ENCODE data around the gene AVP. TPM values are rescaled to one million over a fixed set of nuclear protein-coding genes. Genes with fewer than 3 reads are reported as not detected.

Gene AVP
- total and polyA plus RNA-seq, 7 experiments from 2014 or later = 0.89 TPM; not detected in 6

DNA sequence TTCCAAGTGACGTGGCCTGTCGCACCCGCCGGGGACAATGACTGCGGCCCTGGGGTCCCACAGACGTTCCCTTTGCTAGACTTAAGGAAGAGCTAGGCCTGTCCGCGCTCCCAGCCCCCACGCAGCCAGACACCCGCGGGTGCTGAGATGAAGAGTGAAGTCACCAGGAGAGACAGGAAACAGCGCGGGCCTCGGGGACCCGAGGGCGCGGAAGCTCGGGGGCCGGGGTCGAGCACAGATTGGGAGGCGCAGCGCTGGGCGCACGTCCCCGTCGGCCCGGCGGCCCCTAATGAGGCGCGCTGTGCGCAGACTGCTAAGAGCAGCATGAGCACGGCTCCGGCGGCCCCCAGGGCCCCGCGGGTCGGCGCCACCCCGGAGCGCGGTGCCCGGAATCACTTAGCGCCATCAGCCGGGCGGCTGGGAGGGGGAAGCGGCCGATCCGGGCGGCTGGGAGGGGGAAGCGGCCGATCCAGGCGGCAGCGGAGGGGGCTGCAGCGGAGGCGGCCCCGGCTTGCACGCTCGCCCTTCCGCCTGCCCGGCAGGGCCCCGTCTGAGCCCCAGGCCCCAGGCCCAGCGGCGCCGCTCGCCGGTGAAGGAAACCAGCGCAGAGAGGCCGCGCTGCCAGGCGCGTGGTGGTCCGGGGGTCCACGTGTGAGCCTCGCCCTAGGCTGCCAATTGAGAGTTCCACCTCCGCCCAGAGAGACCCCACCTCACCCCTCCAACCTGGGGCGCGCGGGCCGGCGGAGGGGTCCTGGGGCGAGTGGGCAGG, 8.3 kb upstream of the AVP start:
- Histone ChIP-seq H3K36me3 (ENCODE audit: control insufficient read depth in 2 of 3, insufficient read depth in 3 of 3, low read length in 3 of 3) (no peaks in the 10 kb centered on the region), H3K27me3 (ENCODE audit: control insufficient read depth in 2 of 2, insufficient read depth in 2 of 2, low read length in 2 of 2) (no peaks in the 10 kb centered on the region), H3K27ac (ENCODE audit: low read depth, low read length) (peak overlapping the region; percentile 95), H3K4me1 (ENCODE audit: control insufficient read depth in 2 of 2, insufficient read depth in 2 of 2, low read length in 2 of 2) (peaks cover 0 to 24% of the 10 kb centered on the region in 2 donors), H3K4me3 (ENCODE audit: low read length) (peak overlapping the region; percentile 28), H3K9me3 (ENCODE audit: control insufficient read depth in 2 of 3, low read length in 3 of 3) (no peaks in the 10 kb centered on the region)
- peak overlapping the region; percentile 88 to 100 (median 100) for H3K27ac Mint-ChIP-seq
- peak; percentile 27 for ATAC-seq
- H3K4me3 Mint-ChIP-seq = peak overlapping the region; percentile 78 to 97 (median 93)
- ChIA-PET CTCF (interaction anchor here (0.8 to 6.3 kb wide), 5 partner anchors 15 to 40 kb away, joined by 3 to 36 read pairs (median 5); no protein-coding TSS in a partner anchor), POLR2A (interaction anchor here (0.6 to 7.1 kb wide), 14 partner anchors 10 to 352 kb away, joined by 3 to 61 read pairs (median 10); partner anchors contain the start of genes FASTKD5, OXT and UBOX5)
- intact Hi-C loops (cut with micrococcal nuclease) = loop anchor here in 1 of 2 donors (1.0 to 5.0 kb wide), 5 partner anchors 15 to 1720 kb away; no protein-coding TSS in a partner anchor
- H3K36me3 Mint-ChIP-seq = peaks cover 0 to 4% (median 0%) of the 10 kb centered on the region in 5 donors
- DNase-seq = peak in 8 of 9 donors; percentile 41 to 75 (median 70)
- peaks cover 0 to 3% (median 0%) of the 10 kb centered on the region in 11 donors for H3K9me3 Mint-ChIP-seq
- H3K4me1 Mint-ChIP-seq = peaks cover 17 to 50% (median 31%) of the 10 kb centered on the region in 7 donors
- peaks cover 0 to 39% (median 0%) of the 10 kb centered on the region in 5 donors for H3K27me3 Mint-ChIP-seq

- Histone ChIP-seq H3K4me1 (ENCODE audit: control insufficient read depth in 2 of 2, insufficient read depth in 2 of 2, low read length in 2 of 2) (peaks cover 0 to 24% of the 10 kb centered on the region in 2 donors), H3K9me3 (ENCODE audit: control insufficient read depth in 2 of 3, low read length in 3 of 3) (no peaks in the 10 kb centered on the region), H3K36me3 (ENCODE audit: control insufficient read depth in 2 of 3, insufficient read depth in 3 of 3, low read length in 3 of 3) (no peaks in the 10 kb centered on the region), H3K27me3 (ENCODE audit: control insufficient read depth in 2 of 2, insufficient read depth in 2 of 2, low read length in 2 of 2) (no peaks in the 10 kb centered on the region), H3K27ac (ENCODE audit: low read depth, low read length) (no peak overlapping the region), H3K4me3 (ENCODE audit: low read length) (no peak overlapping the region)
- Mint-ChIP-seq H3K4me1 (peaks cover 17 to 47% (median 31%) of the 10 kb centered on the region in 7 donors), H3K36me3 (peaks cover 0 to 4% (median 0%) of the 10 kb centered on the region in 5 donors), H3K4me3 (peak overlapping the region in 8 of 10 donors; percentile 39 to 63 (median 48)), H3K9me3 (peaks cover 0 to 3% (median 0%) of the 10 kb centered on the region in 11 donors), H3K27me3 (peaks cover 0 to 40% (median 0%) of the 10 kb centered on the region in 5 donors), H3K27ac (peak overlapping the region in 8 of 9 donors; percentile 49 to 100 (median 87))
- DNase-seq (peak in 4 of 9 donors; percentile 27 to 35 (median 32)), ATAC-seq (no peak)
- CTCF ChIA-PET = interaction anchor here (0.8 to 2.8 kb wide), 2 partner anchors 13 to 102 kb away, joined by 3 to 11 read pairs; no protein-coding TSS in a partner anchor
- intact Hi-C loops (cut with micrococcal nuclease) = loop anchor here in 1 of 2 donors (5.0 kb wide), 1 partner anchor 1722 kb away; no protein-coding TSS in a partner anchor
- POLR2A ChIA-PET = interaction anchor here (0.6 to 7.1 kb wide), 5 partner anchors 13 to 192 kb away, joined by 3 to 61 read pairs (median 6); partner anchors contain the start of genes FASTKD5, OXT and UBOX5
Measured at GRCh38 chr20:3090565-3090964, 6.0 kb upstream of the AVP start.

- Mint-ChIP-seq H3K27ac (no peak overlapping the region), H3K36me3 (peaks cover 0 to 4% (median 0%) of the 10 kb centered on the region in 5 donors), H3K27me3 (peaks cover 0 to 54% (median 0%) of the 10 kb centered on the region in 5 donors), H3K9me3 (peaks cover 0 to 3% (median 0%) of the 10 kb centered on the region in 11 donors), H3K4me1 (peaks cover 17 to 30% (median 25%) of the 10 kb centered on the region in 7 donors), H3K4me3 (no peak overlapping the region)
- H3K4me3 ChIP-seq (ENCODE audit: low read length) = no peak overlapping the region
- intact Hi-C loops (cut with micrococcal nuclease) = no loop called here
- ATAC-seq (no peak), DNase-seq (no peak)
- POLR2A ChIA-PET = interaction anchor here (0.9 to 1.7 kb wide), 7 partner anchors 10 to 70 kb away, joined by 3 to 4 read pairs (median 3); no protein-coding TSS in a partner anchor
- peaks cover 0 to 18% of the 10 kb centered on the region in 2 donors for H3K4me1 ChIP-seq (ENCODE audit: control insufficient read depth in 2 of 2, insufficient read depth in 2 of 2, low read length in 2 of 2)
- no peaks in the 10 kb centered on the region for H3K9me3 ChIP-seq (ENCODE audit: control insufficient read depth in 2 of 3, low read length in 3 of 3)
- CTCF ChIA-PET = interaction anchor here (0.6 kb wide), 1 partner anchor 187 kb away, joined by 4 read pairs; no protein-coding TSS in a partner anchor
- peaks cover 0 to 6% of the 10 kb centered on the region in 2 donors for H3K27me3 ChIP-seq (ENCODE audit: control insufficient read depth in 2 of 2, insufficient read depth in 2 of 2, low read length in 2 of 2)
- no peaks in the 10 kb centered on the region for H3K36me3 ChIP-seq (ENCODE audit: control insufficient read depth in 2 of 3, insufficient read depth in 3 of 3, low read length in 3 of 3)
- no peak overlapping the region for H3K27ac ChIP-seq (ENCODE audit: low read depth, low read length)
Measured at GRCh38 chr20:3088031-3088430, 3.5 kb upstream of the AVP start.

DNA sequence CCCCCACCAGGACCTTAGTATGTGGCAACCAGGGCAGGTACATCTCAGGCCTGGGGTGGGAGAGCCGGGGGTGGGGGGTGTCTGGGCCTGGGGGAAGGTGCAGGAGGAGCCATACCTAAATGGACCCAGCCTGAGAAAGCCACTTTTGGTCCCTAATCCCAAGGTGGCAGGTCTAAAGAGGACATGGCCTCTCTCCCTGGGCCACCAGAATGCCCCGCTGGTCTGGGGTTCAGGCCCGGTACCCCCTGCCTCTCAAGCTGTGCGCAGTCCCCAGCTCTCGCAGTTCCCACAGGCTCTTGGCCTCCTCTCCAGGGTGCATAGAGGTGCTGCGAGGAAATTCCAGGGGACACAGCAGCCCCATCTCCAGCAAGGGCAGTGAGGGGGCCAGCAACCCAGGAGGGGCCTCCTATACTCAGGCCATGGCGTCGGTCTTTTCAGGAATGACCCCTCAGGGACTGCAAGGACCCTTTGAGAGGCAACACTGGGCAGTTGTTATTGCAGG, 1.1 kb upstream of the AVP start:
- H3K27me3 Mint-ChIP-seq = peaks cover 8 to 56% (median 19%) of the 10 kb centered on the region in 5 donors
- H3K4me1 Mint-ChIP-seq = peaks cover 10 to 27% (median 22%) of the 10 kb centered on the region in 7 donors
- Histone ChIP-seq H3K27ac (ENCODE audit: low read depth, low read length) (no peak overlapping the region), H3K36me3 (ENCODE audit: control insufficient read depth in 2 of 3, insufficient read depth in 3 of 3, low read length in 3 of 3) (no peaks in the 10 kb centered on the region), H3K4me3 (ENCODE audit: low read length) (no peak overlapping the region), H3K27me3 (ENCODE audit: control insufficient read depth in 2 of 2, insufficient read depth in 2 of 2, low read length in 2 of 2) (peaks cover 0 to 13% of the 10 kb centered on the region in 2 donors), H3K9me3 (ENCODE audit: control insufficient read depth in 2 of 3, low read length in 3 of 3) (no peaks in the 10 kb centered on the region), H3K4me1 (ENCODE audit: control insufficient read depth in 2 of 2, insufficient read depth in 2 of 2, low read length in 2 of 2) (peaks cover 0 to 16% of the 10 kb centered on the region in 2 donors)
- ATAC-seq = no peak
- peaks cover 0 to 4% (median 0%) of the 10 kb centered on the region in 5 donors for H3K36me3 Mint-ChIP-seq
- no peak overlapping the region for H3K27ac Mint-ChIP-seq
- CTCF ChIA-PET = interaction anchor here (0.9 kb wide), 1 partner anchor 8 kb away, joined by 3 read pairs; no protein-coding TSS in a partner anchor
- intact Hi-C loops (cut with micrococcal nuclease) = no loop called here
- POLR2A ChIA-PET = interaction anchor here (1.2 to 1.6 kb wide), 3 partner anchors 8 to 72 kb away, joined by 4 to 5 read pairs (median 4); no protein-coding TSS in a partner anchor
- no peak for DNase-seq
- peaks cover 0 to 2% (median 0%) of the 10 kb centered on the region in 11 donors for H3K9me3 Mint-ChIP-seq
- no peak overlapping the region for H3K4me3 Mint-ChIP-seq

GRCh38 chr20:3084986-3085360, 449 bp upstream of the AVP start:
- no peak overlapping the region for H3K27ac ChIP-seq (ENCODE audit: low read depth, low read length)
- peaks cover 0 to 13% of the 10 kb centered on the region in 2 donors for H3K27me3 ChIP-seq (ENCODE audit: control insufficient read depth in 2 of 2, insufficient read depth in 2 of 2, low read length in 2 of 2)
- no peaks in the 10 kb centered on the region for H3K9me3 ChIP-seq (ENCODE audit: control insufficient read depth in 2 of 3, low read length in 3 of 3)
- peaks cover 0 to 9% of the 10 kb centered on the region in 2 donors for H3K4me1 ChIP-seq (ENCODE audit: control insufficient read depth in 2 of 2, insufficient read depth in 2 of 2, low read length in 2 of 2)
- POLR2A ChIA-PET = no interaction called here
- no peak for DNase-seq
- no peak overlapping the region for H3K4me3 ChIP-seq (ENCODE audit: low read length)
- H3K36me3 ChIP-seq (ENCODE audit: control insufficient read depth in 2 of 3, insufficient read depth in 3 of 3, low read length in 3 of 3) = no peaks in the 10 kb centered on the region
- Mint-ChIP-seq H3K4me3 (peak overlapping the region in 2 of 10 donors; percentile 7 to 65), H3K36me3 (peaks cover 0 to 4% (median 0%) of the 10 kb centered on the region in 5 donors), H3K9me3 (peaks cover 0 to 2% (median 0%) of the 10 kb centered on the region in 11 donors), H3K27me3 (peaks cover 8 to 57% (median 23%) of the 10 kb centered on the region in 5 donors), H3K4me1 (peaks cover 5 to 20% (median 15%) of the 10 kb centered on the region in 7 donors), H3K27ac (no peak overlapping the region)
- intact Hi-C loops (cut with micrococcal nuclease) = no loop called here
- no peak for ATAC-seq
- CTCF ChIA-PET = no interaction called here
